Stimulated activated CD8-positive, alpha-beta memory T cell treated with anti-CD3 and anti-CD28 coated beads, Interleukin-7, amount 100 ng/mL, for 48 hours (primary cell): ENCODE results near the gene VEGFB.

Experiments
- DNase-seq, 2 donors: peaks; one replicate each; pipeline ENCODE4 v3.0.0-alpha.2; 2020; ENCODE audit warnings: low read depth in 1 of 2; ENCODE audit errors: extremely low read depth in 1 of 2

The VEGFB gene

GRCh38 chr11:64230171-64230984 lies 4.0 kb upstream of the VEGFB start, which contains the start of gene DNAJC4:
DNAJC4 (plus strand) TSS chr11:64230548; CDS start chr11:64230855, 307 bp downstream.
- peak; percentile 72 to 86 for DNase-seq

GRCh38 chr11:64230985-64231365 lies 3.4 kb upstream of the VEGFB start:
- no peak for DNase-seq

GRCh38 chr11:64231546-64231945 lies 2.8 kb upstream of the VEGFB start:
- no peak for DNase-seq

- DNase-seq: no peak
Observed at GRCh38 chr11:64232182-64232966, 2.0 kb upstream of the VEGFB start.

GRCh38 chr11:64232967-64233315 lies 1.4 kb upstream of the VEGFB start:
- DNase-seq: no peak

- no peak for DNase-seq
Observed at GRCh38 chr11:64234647-64235379, 429 bp downstream of the VEGFB start.

- no peak for DNase-seq
Observed at GRCh38 chr11:64235437-64236161, 1.2 kb downstream of the VEGFB start.

- no peak for DNase-seq
Observed at GRCh38 chr11:64237484-64237951, 3.1 kb downstream of the VEGFB start.

- DNase-seq: no peak
Observed at GRCh38 chr11:64238076-64238475, 3.7 kb downstream of the VEGFB start.

- no peak for DNase-seq
Observed at GRCh38 chr11:64238999-64239398, 4.6 kb downstream of the VEGFB start.

- no peak for DNase-seq
Observed at GRCh38 chr11:64239662-64240434, 5.5 kb downstream of the VEGFB start.

- DNase-seq: peak; percentile 94 to 98
Observed at GRCh38 chr11:64240435-64241240, 6.3 kb downstream of the VEGFB start, which contains the start of gene FKBP2. FKBP2 (plus strand) TSS chr11:64241095; CDS start chr11:64242388, 1,293 bp downstream.

GRCh38 chr11:64241241-64241490 lies 6.8 kb downstream of the VEGFB start:
- DNase-seq: peak in 1 of 2 donors; percentile 99

- DNase-seq: peak in 1 of 2 donors; percentile 99
Observed at GRCh38 chr11:64241491-64242374, 7.3 kb downstream of the VEGFB start.

GRCh38 chr11:64243236-64243854 lies 9.0 kb downstream of the VEGFB start:
- DNase-seq: no peak

GRCh38 chr11:64244107-64244506 lies 9.7 kb downstream of the VEGFB start:
- no peak for DNase-seq

- DNase-seq: no peak
Observed at GRCh38 chr11:64244966-64245365, 10.6 kb downstream of the VEGFB start.

GRCh38 chr11:64245401-64245796 lies 11.0 kb downstream of the VEGFB start:
- no peak for DNase-seq
